GM19372 (cell line): ENCODE data around the gene ZFYVE19.

Experiments used
- ATAC-seq: cut with Tn5 transposase; IDR thresholded peaks from one replicate; pipeline ENCODE4 v1.9.1; 2021; ENCODE audit warnings: mild to moderate bottlenecking, low read depth, moderate library complexity; ENCODE audit not compliant: unreplicated experiment

Gene ZFYVE19

DNA sequence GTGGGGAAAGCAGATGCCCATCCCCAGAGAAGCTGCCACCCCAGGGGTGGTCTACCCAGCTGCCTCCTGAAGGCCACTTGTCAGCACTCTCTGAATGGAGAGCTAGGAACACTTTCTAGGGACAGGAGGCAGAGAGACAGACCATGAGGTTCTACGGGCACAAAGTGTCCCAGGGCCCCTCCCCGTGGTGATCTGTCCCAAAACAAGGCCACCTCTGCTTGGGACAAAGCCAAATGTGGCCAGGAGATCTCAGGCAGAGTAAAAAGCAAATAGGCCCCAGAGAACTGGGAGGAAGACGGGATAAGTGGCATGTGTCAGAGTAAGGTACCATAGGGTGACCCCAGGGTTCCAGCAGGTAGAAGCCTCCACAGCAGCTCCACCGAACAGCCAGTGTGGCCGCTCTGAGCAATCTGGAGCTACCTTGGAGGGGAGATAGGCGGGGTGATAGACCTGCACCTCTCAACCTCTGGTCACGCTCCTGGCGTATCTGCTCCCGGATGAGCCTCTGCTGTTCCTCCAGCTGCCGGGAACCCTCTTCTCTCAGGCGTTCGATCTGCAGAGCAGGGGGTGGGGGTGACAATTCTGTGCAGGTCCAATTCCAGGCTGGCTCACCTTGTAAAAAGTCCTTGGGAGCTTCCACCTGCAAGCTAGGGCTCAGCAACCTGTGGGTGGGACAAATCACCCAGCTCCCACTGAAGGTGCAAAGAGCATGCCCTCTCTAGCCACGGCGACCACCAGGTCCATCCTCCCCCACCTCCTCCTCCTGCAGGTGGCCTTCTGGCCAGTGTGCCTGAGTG is 31.0 kb upstream of the ZFYVE19 start:
- no peak for ATAC-seq

DNA sequence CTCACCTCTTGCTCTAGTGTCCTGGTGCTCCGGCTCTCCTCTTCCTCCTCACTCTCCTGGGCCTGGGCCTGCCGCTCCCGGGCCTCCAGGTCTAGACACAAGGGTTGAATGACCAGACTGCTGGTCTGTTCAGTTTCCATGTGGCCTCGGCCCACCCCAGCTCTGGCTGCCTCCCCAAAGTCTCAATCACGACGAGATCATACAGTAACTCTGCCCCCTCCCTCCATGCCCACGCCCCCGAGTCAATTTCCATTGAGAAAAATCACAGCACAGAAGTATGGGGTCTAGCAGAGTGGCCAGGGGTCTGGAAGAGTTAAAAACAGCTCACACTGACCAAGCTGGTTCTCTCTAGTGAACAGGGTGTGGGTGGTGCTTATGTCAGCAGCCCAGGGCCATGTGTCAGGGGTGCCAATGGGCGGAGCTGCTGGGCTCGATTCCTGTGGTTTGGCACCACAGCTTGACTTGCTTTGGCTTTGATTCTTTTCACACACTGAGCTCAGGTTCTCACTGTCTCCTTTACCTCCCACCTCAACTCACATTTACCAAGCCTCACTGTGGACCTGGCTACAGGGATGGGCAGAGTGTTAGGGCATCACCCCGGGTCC is 30.2 kb upstream of the ZFYVE19 start:
- ATAC-seq, result no peak

DNA sequence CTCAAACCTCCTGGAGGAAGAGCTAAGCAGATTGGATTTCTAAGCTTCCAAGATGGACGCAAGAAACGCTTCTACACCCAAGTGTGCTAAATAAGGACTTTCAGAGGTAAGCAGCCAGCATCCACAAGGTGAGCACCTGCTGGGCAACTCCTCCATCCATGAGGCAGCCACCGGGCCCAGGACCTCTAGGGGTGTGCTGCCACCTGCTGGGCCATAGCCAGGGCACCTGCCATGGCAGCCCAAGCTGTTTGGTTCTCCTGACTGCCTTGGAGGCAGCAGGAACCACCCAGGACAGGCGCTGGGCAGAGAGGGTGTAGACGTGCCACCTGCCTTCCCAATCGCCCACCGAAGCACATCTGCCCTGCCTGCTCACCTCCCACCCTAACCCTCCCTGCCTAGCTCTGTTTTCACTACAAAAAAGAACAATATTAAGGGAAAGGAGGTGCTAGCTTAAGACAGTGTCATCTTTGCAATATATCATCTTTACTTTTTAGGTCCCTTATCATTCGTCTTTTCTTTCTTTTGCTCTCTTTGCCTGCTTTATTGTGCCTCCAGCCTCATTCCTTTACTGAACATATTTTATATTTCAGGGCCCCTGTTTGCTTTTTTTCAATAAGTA is 24.2 kb upstream of the ZFYVE19 start:
- no peak for ATAC-seq

GRCh38 chr15:40785164-40785563 is 21.7 kb upstream of the ZFYVE19 start:
- no peak for ATAC-seq

- ATAC-seq, result no peak
Observed at GRCh38 chr15:40785814-40786213, 21.1 kb upstream of the ZFYVE19 start.

DNA sequence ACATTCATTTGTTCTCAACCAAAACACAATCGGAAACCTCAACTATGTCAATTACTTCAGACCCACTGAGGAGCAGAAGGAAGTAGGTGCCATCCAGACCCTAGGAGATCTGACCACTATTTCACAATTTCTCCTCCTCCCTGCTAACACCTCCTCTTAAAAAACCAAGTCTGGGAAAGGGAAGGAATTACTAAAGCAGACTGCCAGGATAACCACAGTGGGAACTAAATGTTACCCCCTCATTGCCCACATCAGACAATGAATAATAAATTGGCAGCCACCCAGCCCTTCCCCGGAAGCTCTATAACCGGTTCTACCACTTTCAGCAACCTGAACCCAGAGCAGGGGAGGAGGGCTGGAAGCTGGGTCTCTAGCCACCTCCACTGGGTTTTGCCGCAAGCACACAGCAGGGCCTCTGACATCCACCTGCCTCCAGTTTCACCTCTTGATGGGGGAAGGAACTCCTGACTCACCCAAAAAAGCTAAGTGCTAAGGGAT is 19.5 kb upstream of the ZFYVE19 start:
- no peak for ATAC-seq

- ATAC-seq, result no peak
Observed at GRCh38 chr15:40787991-40788390, 18.9 kb upstream of the ZFYVE19 start.

DNA sequence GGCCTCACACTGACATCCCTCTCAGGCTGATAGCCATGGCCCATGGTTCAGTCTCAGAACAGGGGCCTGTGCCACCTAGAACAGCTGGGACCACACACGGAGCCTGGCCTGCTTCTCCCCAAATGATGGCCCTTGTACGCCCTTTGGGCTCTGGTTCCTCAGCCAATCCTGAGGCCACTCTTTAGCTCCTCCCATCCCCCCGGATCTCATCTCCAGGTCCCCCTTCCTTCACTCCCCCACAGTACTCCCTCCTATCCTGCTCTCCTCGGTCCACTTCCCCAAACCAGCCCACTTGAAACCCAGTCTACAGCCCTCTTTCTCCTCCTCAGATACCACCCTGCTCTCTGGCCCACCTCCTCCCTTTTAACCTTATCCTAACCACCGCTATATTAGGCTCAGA is 17.8 kb upstream of the ZFYVE19 start:
- ATAC-seq, result no peak

GRCh38 chr15:40789999-40790398 is 16.9 kb upstream of the ZFYVE19 start:
- no peak for ATAC-seq

GRCh38 chr15:40790718-40791117 is 16.2 kb upstream of the ZFYVE19 start:
- no peak for ATAC-seq

- no peak for ATAC-seq
Observed at GRCh38 chr15:40792394-40792793, 14.5 kb upstream of the ZFYVE19 start.

DNA sequence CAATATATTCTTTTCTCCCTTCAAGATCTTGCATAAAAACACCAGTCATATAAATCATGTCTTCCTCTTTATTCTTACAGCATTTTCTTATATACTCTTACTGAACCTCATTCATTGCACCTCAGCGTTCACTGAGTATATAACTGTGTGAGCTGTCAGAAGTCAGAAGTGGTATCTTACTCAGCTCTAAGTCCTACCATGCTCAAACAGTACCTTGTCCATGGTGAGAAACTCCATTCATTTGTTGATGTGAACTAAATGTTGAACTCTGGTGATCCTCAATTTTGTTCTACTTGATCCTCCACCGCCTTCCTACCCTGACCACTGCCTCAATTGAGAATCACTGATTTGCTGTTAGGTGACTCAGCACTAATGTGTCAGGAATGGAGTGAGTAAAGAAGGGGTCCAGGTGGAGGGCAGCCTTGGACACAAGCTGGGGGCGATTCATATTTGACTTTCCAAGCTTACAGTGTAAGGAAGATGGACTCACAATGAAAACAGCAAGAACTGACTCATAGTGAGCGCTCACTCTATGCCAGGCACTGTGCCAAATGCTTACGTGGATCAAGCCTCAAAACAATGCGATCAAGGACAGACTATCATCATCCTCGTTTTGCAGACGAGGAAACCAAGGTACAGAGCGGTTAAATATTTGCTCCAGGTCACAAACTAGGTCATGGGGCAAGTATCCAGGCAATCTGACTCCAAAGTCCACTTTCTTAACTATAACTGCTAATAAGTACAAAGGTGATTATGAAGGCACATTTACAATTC is 13.5 kb upstream of the ZFYVE19 start:
- no peak for ATAC-seq

- no peak for ATAC-seq
Observed at GRCh38 chr15:40796041-40796440, 10.8 kb upstream of the ZFYVE19 start.

DNA sequence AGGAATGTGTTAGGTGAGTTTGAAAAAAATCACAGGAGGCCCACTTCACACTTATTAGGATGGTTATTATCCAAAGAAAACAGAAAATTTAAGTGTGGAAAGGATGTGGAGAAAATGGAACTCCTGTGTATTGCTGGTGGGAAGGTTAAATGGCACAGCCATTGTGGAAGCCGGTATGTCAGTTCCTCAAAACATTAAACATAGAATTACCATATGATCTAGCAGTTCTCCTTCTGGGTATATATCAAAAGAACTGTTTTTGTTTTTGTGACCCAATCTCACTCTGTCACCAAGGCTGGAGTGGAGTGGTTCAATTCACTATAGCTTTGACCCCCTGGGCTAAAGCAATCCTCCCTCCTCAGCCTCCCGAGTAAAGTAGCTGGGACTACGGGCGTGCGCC is 10.4 kb upstream of the ZFYVE19 start:
- no peak for ATAC-seq

GRCh38 chr15:40799523-40799922 is 7.4 kb upstream of the ZFYVE19 start:
- no peak for ATAC-seq

DNA sequence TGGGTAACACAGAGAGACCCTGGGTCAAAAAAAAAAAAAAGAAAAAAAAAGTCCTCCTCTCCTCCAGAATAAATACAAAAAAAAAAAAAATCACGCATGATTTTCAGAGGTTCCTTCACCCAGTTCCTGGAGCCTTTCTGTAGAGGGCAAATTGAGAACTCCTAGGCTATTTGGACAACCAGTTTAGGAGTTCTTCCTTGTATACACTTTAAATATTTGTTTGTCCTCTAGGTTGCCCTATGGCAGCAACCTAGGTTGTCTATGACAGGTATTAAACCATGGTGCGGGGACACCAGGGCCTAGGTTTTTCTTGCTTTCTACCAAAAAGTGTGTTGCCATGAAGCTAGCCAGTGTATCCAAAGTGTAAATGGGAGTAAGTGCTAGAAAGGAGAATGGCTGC is 3.8 kb upstream of the ZFYVE19 start:
- no peak for ATAC-seq

GRCh38 chr15:40803688-40804087 is 3.2 kb upstream of the ZFYVE19 start:
- ATAC-seq, result no peak

- ATAC-seq, result no peak
Observed at GRCh38 chr15:40806672-40807027, 239 bp upstream of the ZFYVE19 start.

- ATAC-seq, result no peak
Observed at GRCh38 chr15:40807888-40808461, 1.1 kb downstream of the ZFYVE19 start.

DNA sequence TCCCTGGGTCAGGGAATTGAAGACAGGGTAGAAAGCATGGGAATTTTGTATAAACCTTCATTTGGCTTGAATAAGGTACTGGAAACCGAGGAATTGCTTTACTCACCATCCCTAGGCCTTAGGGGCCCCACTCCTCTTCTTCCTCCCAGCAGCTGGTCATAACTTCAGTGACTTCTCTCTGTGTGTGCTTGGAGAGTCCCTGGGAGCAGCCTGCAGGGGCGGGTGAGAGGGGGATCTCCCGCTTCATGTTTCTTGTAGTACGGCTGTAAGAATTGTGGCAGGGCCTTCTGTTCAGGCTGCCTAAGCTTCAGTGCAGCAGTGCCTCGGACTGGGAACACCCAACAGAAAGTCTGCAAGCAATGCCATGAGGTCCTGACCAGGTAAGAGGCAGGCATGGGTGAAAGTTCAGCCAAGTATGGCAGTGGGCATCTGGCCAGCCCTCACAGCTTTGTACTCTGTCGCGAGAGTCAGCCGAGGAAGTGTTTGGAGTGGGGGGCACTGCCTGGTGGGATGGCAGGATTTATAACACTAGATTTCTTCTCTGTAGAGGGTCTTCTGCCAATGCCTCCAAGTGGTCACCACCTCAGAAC is 2.1 kb downstream of the ZFYVE19 start:
- ATAC-seq, result no peak
